DMS 273 (cell line): ENCODE data around the gene ITPR1.

Experiments
- DNase-seq: peaks from one replicate; lab custom pipeline; 2025; ENCODE audit not compliant: unreplicated experiment; lab: John Stamatoyannopoulos, UW

Gene ITPR1

GRCh38 chr3:4820296-4821121, 327.4 kb downstream of the ITPR1 start:
- DNase-seq, result no peak

GRCh38 chr3:4821338-4821737, 328.2 kb downstream of the ITPR1 start:
- no peak for DNase-seq

- DNase-seq, result no peak
Observed at GRCh38 chr3:4821975-4822374, 328.8 kb downstream of the ITPR1 start.

GRCh38 chr3:4822568-4822967, 329.4 kb downstream of the ITPR1 start:
- no peak for DNase-seq

GRCh38 chr3:4823385-4823784, 330.2 kb downstream of the ITPR1 start:
- no peak for DNase-seq

- DNase-seq, result no peak
Observed at GRCh38 chr3:4823986-4824925, 331.1 kb downstream of the ITPR1 start.

GRCh38 chr3:4824926-4825325, 331.8 kb downstream of the ITPR1 start:
- DNase-seq, result no peak

- no peak for DNase-seq
Observed at GRCh38 chr3:4825436-4826236, 332.5 kb downstream of the ITPR1 start.

- no peak for DNase-seq
Observed at GRCh38 chr3:4826237-4827100, 333.3 kb downstream of the ITPR1 start.

GRCh38 chr3:4827767-4828166, 334.6 kb downstream of the ITPR1 start:
- DNase-seq, result no peak

- no peak for DNase-seq
Observed at GRCh38 chr3:4828279-4829030, 335.3 kb downstream of the ITPR1 start.

GRCh38 chr3:4829031-4829394, 335.9 kb downstream of the ITPR1 start:
- DNase-seq, result no peak

GRCh38 chr3:4830586-4830914, 337.4 kb downstream of the ITPR1 start:
- no peak for DNase-seq

GRCh38 chr3:4831580-4831950, 338.4 kb downstream of the ITPR1 start:
- DNase-seq, result peak; percentile 59

GRCh38 chr3:4833471-4833870, 340.3 kb downstream of the ITPR1 start:
- DNase-seq, result no peak

- DNase-seq, result no peak
Observed at GRCh38 chr3:4834403-4834866, 341.3 kb downstream of the ITPR1 start.

- DNase-seq, result no peak
Observed at GRCh38 chr3:4835616-4836043, 342.5 kb downstream of the ITPR1 start.

- no peak for DNase-seq
Observed at GRCh38 chr3:4836516-4836915, 343.4 kb downstream of the ITPR1 start.

- DNase-seq, result no peak
Observed at GRCh38 chr3:4837374-4837930, 344.3 kb downstream of the ITPR1 start.
